Uterus (tissue), 4 donors: ENCODE results near the gene ERP29. TPM values are rescaled to one million over a fixed set of nuclear protein-coding genes. Genes with fewer than 3 reads are reported as not detected.

ENCODE experiments used
- DNase-seq, 2 donors: peaks; one replicate each; pipeline ENCODE4 v3.0.0-alpha.2; 2019 to 2020
- H3K27ac ChIP-seq, 2 donors: fragments of 200-600 bp; sonication (generic); 1 replicate in 1 of 2; 2 replicates in 1 of 2; pipeline ENCODE4 v1.5.1; 2016 to 2018
- H3K27me3 ChIP-seq, 2 donors: fragments of 200-600 bp; sonication (generic); one replicate each; pipeline ENCODE4 v1.5.1; 2018 to 2019; ENCODE audit warnings: control low read depth in 1 of 2
- H3K36me3 ChIP-seq, 2 donors: fragments of 200-600 bp; sonication (generic); one replicate each; pipeline ENCODE4 v1.5.1; 2019; ENCODE audit warnings: control low read depth in 1 of 2
- H3K4me1 ChIP-seq, 2 donors: fragments of 200-600 bp; sonication (generic); one replicate each; pipeline ENCODE4 v1.5.1; 2018 to 2019; ENCODE audit warnings: control low read depth in 1 of 2
- H3K4me3 ChIP-seq, 2 donors: fragments of 200-600 bp; sonication (generic); 1 replicate in 1 of 2; 2 replicates in 1 of 2; pipeline ENCODE4 v1.5.1; 2018 to 2019; ENCODE audit warnings: mild to moderate bottlenecking in 1 of 2
- H3K9me3 ChIP-seq, 2 donors: fragments of 200-600 bp; sonication (generic); one replicate each; pipeline ENCODE4 v1.5.1; 2019; ENCODE audit warnings: control low read depth in 1 of 2
- POLR2A ChIP-seq, 2 donors: fragments of 450-650 bp; IDR thresholded peaks; one replicate each; pipeline ENCODE4 v1.6.1; 2016; ENCODE audit warnings: antibody characterized with exemption in 2 of 2, mild to moderate bottlenecking in 1 of 2, moderate library complexity in 1 of 2
- intact Hi-C: fragments of 100-400 bp; cut with DNase I; formaldehyde crosslinking; loops from one replicate; pipeline ENCODE4 v1.15.1; 2023; ENCODE audit warnings: low total_unique reads
- total RNA-seq, 4 donors: library from RNA; depleted of rRNA in 3 of 4; stranded (reverse); fragments of >200 nt in 3 of 4; gene quantifications; one replicate each; pipeline versions ENCODE4 v1.1.0 to v1.2.4, GENCODE V29; 2014 to 2023
- TF ChIP-seq, protein P1 (sequence below), 4 experiments: fragments of 200-600 bp in 2 of 4; fragments of 450-650 bp in 2 of 4; sonication (generic) in 2 of 4; IDR thresholded peaks; one replicate each; pipeline ENCODE4 v1.5.1; 2016 to 2019; ENCODE audit warnings: antibody characterized with exemption in 4 of 4, mild to moderate bottlenecking in 2 of 4, moderate library complexity in 1 of 4
- donor health status: DM: yes; HTN: yes; CAD: no.

Gene ERP29
- total RNA-seq, 4 donors from 2014 or later: 37.4 to 46.8 (median 42.1) TPM

DNA sequence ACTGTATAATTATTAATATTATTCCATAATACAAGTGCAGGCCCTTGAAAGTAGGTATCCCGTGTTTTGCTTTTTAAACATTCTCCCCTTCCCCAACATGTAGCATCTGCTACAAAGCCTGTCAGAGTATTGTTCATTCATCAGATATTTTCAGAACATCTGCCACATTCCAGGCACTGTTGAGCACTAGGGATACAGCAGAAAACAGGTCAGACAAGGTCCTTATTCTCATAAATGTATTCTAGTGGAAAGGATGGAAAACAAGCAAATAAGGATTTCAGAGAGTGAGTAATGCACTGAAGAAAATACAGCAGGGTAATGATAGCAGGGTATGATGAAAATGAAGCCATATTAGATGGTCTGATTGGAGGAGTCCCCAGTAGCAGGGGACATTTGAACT, 3.8 kb downstream of the ERP29 start:
- TF ChIP-seq, protein P1, sequence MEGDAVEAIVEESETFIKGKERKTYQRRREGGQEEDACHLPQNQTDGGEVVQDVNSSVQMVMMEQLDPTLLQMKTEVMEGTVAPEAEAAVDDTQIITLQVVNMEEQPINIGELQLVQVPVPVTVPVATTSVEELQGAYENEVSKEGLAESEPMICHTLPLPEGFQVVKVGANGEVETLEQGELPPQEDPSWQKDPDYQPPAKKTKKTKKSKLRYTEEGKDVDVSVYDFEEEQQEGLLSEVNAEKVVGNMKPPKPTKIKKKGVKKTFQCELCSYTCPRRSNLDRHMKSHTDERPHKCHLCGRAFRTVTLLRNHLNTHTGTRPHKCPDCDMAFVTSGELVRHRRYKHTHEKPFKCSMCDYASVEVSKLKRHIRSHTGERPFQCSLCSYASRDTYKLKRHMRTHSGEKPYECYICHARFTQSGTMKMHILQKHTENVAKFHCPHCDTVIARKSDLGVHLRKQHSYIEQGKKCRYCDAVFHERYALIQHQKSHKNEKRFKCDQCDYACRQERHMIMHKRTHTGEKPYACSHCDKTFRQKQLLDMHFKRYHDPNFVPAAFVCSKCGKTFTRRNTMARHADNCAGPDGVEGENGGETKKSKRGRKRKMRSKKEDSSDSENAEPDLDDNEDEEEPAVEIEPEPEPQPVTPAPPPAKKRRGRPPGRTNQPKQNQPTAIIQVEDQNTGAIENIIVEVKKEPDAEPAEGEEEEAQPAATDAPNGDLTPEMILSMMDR (IDR thresholded peaks at IDR 0.05): no peak
- no peak for TF ChIP-seq POLR2A (IDR thresholded peaks at IDR 0.05)
- intact Hi-C loops: loop anchor here (10.0 kb wide), 1 partner anchor 88 kb away; the partner anchor contains the start of gene NAA25
- H3K27ac ChIP-seq: no peak overlapping the region
- no peaks in the 10 kb centered on the region for H3K9me3 ChIP-seq
- H3K4me3 ChIP-seq: no peak overlapping the region
- H3K4me1 ChIP-seq: peaks cover 0 to under 1% of the 10 kb centered on the region in 2 donors
- H3K36me3 ChIP-seq: no peaks in the 10 kb centered on the region
- no peaks in the 10 kb centered on the region for H3K27me3 ChIP-seq
- no peak for DNase-seq

DNA sequence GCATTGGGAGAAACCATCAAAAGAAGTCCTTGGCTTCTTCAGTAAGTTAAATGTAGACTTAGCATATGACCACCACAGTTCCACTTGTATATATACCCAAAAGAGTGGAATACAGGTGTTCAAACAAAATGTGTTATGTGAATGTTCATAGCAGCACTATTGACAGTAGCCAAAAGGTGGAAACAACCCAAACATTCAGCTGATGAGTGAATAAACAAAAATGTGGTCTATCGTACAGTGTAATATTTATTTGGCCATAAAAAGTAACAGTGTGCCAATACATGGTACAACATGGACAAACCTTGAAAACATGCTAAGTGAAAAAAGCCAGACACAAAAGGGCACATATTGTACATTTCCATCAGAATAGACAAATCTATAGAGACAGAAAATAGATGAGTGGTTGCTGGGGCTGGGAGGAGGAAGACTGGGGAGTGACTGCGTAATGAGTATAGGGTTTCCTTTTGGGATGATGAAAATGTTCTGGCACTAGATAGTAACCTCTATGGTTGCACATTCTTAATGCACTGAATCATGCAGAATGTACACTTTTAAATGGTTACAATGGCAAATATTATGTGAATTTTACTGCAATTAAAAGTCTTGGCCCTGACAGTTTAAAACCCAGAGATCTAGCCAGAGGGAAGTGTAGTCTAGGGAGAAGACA, 5.5 kb downstream of the ERP29 start:
- Histone ChIP-seq H3K27ac (no peak overlapping the region), H3K9me3 (no peaks in the 10 kb centered on the region), H3K36me3 (no peaks in the 10 kb centered on the region), H3K4me1 (no peaks in the 10 kb centered on the region), H3K27me3 (no peaks in the 10 kb centered on the region), H3K4me3 (no peak overlapping the region)
- no peak for DNase-seq
- intact Hi-C loops: loop anchor here (10.0 kb wide), 1 partner anchor 86 kb away; the partner anchor contains the start of gene NAA25
- TF ChIP-seq POLR2A (IDR thresholded peaks at IDR 0.05): no peak
- TF ChIP-seq, protein P1 (IDR thresholded peaks at IDR 0.05): no peak

DNA sequence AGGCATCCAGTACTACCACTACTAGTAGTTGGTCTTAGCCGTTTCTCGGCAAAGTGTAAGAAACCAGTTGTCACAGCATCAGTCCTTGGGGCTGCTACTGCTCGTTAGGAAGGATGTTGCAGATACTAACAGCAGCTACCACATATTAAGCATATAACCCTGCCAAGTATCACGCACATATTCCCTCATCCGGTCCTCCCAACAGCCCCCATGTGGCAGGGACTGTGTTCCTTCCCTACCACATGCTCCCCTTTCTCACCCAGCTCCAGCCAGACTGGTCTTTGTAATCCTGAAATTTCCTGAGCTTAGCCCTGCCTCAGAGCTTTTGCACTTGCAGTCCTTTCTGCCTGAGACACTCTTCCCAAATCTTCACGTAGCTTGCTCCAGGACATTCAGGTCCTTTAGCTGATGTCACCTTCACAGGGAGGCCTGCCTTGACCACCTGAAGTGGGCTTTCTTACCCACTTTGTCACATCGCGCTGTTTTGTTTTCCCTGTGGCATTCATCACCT, 7.8 kb downstream of the ERP29 start:
- intact Hi-C loops: no loop called here
- no peak for TF ChIP-seq POLR2A (IDR thresholded peaks at IDR 0.05)
- TF ChIP-seq, protein P1 (IDR thresholded peaks at IDR 0.05): no peak
- no peak overlapping the region for H3K27ac ChIP-seq
- no peaks in the 10 kb centered on the region for H3K27me3 ChIP-seq
- H3K4me3 ChIP-seq: no peak overlapping the region
- no peak for DNase-seq
- no peaks in the 10 kb centered on the region for H3K4me1 ChIP-seq
- H3K36me3 ChIP-seq: no peaks in the 10 kb centered on the region
- no peaks in the 10 kb centered on the region for H3K9me3 ChIP-seq

DNA sequence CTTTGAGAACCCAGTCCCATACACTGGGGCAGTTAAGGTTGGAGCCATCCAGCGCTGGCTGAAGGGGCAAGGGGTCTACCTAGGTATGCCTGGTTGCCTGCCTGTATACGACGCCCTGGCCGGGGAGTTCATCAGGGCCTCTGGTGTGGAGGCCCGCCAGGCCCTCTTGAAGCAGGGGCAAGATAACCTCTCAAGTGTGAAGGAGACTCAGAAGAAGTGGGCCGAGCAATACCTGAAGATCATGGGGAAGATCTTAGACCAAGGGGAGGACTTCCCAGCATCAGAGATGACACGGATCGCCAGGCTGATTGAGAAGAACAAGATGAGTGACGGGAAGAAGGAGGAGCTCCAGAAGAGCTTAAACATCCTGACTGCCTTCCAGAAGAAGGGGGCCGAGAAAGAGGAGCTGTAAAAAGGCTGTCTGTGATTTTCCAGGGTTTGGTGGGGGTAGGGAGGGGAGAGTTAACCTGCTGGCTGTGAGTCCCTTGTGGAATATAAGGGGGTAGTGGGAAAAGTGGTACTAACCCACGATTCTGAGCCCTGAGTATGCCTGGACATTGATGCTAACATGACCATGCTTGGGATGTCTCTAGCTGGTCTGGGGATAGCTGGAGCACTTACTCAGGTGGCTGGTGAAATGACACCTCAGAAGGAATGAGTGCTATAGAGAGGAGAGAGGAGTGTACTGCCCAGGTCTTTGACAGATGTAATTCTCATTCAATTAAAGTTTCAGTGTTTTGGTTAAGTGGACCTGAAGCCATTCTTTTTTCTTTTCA, 9.2 kb downstream of the ERP29 start:
- no peak for DNase-seq
- no peak overlapping the region for H3K4me3 ChIP-seq
- H3K4me1 ChIP-seq: no peaks in the 10 kb centered on the region
- H3K9me3 ChIP-seq: no peaks in the 10 kb centered on the region
- no peak overlapping the region for H3K27ac ChIP-seq
- TF ChIP-seq, protein P1 (IDR thresholded peaks at IDR 0.05): no peak
- no peak for TF ChIP-seq POLR2A (IDR thresholded peaks at IDR 0.05)
- intact Hi-C loops: no loop called here
- no peaks in the 10 kb centered on the region for H3K36me3 ChIP-seq
- no peaks in the 10 kb centered on the region for H3K27me3 ChIP-seq
